Peyer's patch (tissue), 4 donors: ENCODE measurements around the gene ALOX15B. TPM values are rescaled to one million over a fixed set of nuclear protein-coding genes. Genes with fewer than 3 reads are reported as not detected.
"Not testable (repeated sequence)": the region's sequence is repeated elsewhere in the genome, so short reads cannot be mapped to it uniquely, and the experiment has no call there.

Source experiments
- DNase-seq, 3 donors: peaks; one replicate each; pipeline ENCODE4 v3.0.0-alpha.2; 2017 to 2019
- H3K27ac ChIP-seq, 4 donors: fragments of 200-600 bp; sonication (generic); one replicate each; pipeline ENCODE4 v1.5.1; 2016 to 2019
- H3K27me3 ChIP-seq, 2 donors: fragments of 200-600 bp; sonication (generic); one replicate each; pipeline ENCODE4 v1.5.1; 2019
- H3K36me3 ChIP-seq, 3 donors: fragments of 200-600 bp; sonication (generic); one replicate each; pipeline ENCODE4 v1.5.1; 2016 to 2019
- H3K4me1 ChIP-seq, 4 donors: fragments of 200-600 bp; sonication (generic); one replicate each; pipeline ENCODE4 v1.5.1; 2016 to 2019
- H3K4me3 ChIP-seq, 4 donors: fragments of 200-600 bp; sonication (generic); 1 replicate in 3 of 4; 2 replicates in 1 of 4; pipeline ENCODE4 v1.5.1; 2016 to 2019; ENCODE audit warnings: mild to moderate bottlenecking in 1 of 4
- H3K9me3 ChIP-seq, 4 donors: fragments of 200-600 bp; sonication (generic); one replicate each; pipeline ENCODE4 v1.5.1; 2016 to 2019; ENCODE audit warnings: mild to moderate bottlenecking in 1 of 4
- CTCF ChIP-seq, 6 experiments: fragments of 450-650 bp in 4 of 6; fragments of 200-600 bp in 2 of 6; sonication (generic) in 1 of 6; IDR thresholded peaks; one replicate each; pipeline ENCODE4 v1.5.1; 2017 to 2019; ENCODE audit warnings: antibody characterized with exemption in 6 of 6, mild to moderate bottlenecking in 3 of 6, moderate library complexity in 1 of 6
- POLR2A ChIP-seq, 2 donors: fragments of 450-650 bp; IDR thresholded peaks; one replicate each; pipeline ENCODE4 v1.5.1; 2017; ENCODE audit warnings: antibody characterized with exemption in 2 of 2, mild to moderate bottlenecking in 2 of 2, moderate library complexity in 2 of 2
- total RNA-seq, 4 donors: library from RNA; depleted of rRNA; stranded (reverse); fragments of >200 nt; gene quantifications; one replicate each; pipeline ENCODE4 v1.1.0, GENCODE V29; 2016

The ALOX15B gene
- total RNA-seq, 4 donors from 2014 or later, result 0.70 to 4.1 (median 2.1) TPM

- TF ChIP-seq CTCF (IDR thresholded peaks at IDR 0.05), result no peak
- TF ChIP-seq POLR2A (IDR thresholded peaks at IDR 0.05), result no peak
- Histone ChIP-seq H3K9me3 (no peaks in the 10 kb centered on the region), H3K27ac (no peak overlapping the region), H3K4me1 (peaks cover 5 to 34% (median 16%) of the 10 kb centered on the region in 4 donors), H3K27me3 (peaks cover 0 to 27% of the 10 kb centered on the region in 2 donors), H3K4me3 (no peak overlapping the region), H3K36me3 (no peaks in the 10 kb centered on the region)
- no peak for DNase-seq
Measured at GRCh38 chr17:8074554-8074953, 35.7 kb downstream of the ALOX15B start.

GRCh38 chr17:8075081-8075480, 36.2 kb downstream of the ALOX15B start:
- Histone ChIP-seq H3K9me3 (no peaks in the 10 kb centered on the region), H3K4me1 (peaks cover 5 to 34% (median 18%) of the 10 kb centered on the region in 4 donors), H3K36me3 (no peaks in the 10 kb centered on the region), H3K27ac (no peak overlapping the region), H3K4me3 (no peak overlapping the region), H3K27me3 (peaks cover 0 to 27% of the 10 kb centered on the region in 2 donors)
- no peak for DNase-seq
- TF ChIP-seq CTCF (IDR thresholded peaks at IDR 0.05), result no peak
- TF ChIP-seq POLR2A (IDR thresholded peaks at IDR 0.05), result no peak

GRCh38 chr17:8075574-8076342, 36.9 kb downstream of the ALOX15B start:
- Histone ChIP-seq H3K27me3 (peaks cover 0 to 27% of the 10 kb centered on the region in 2 donors), H3K4me1 (peaks cover 5 to 38% (median 19%) of the 10 kb centered on the region in 4 donors), H3K27ac (no peak overlapping the region), H3K36me3 (no peaks in the 10 kb centered on the region), H3K9me3 (no peaks in the 10 kb centered on the region), H3K4me3 (no peak overlapping the region)
- TF ChIP-seq POLR2A (IDR thresholded peaks at IDR 0.05), result no peak
- TF ChIP-seq CTCF (IDR thresholded peaks at IDR 0.05), result no peak
- no peak for DNase-seq

GRCh38 chr17:8076502-8077266, 37.8 kb downstream of the ALOX15B start:
- H3K4me1 ChIP-seq, result peaks cover 5 to 38% (median 19%) of the 10 kb centered on the region in 4 donors
- peaks cover 0 to 27% of the 10 kb centered on the region in 2 donors for H3K27me3 ChIP-seq
- no peaks in the 10 kb centered on the region for H3K9me3 ChIP-seq
- H3K36me3 ChIP-seq, result no peaks in the 10 kb centered on the region
- H3K27ac ChIP-seq, result no peak overlapping the region
- TF ChIP-seq POLR2A (IDR thresholded peaks at IDR 0.05) (no peak), CTCF (IDR thresholded peaks at IDR 0.05) (no peak)
- DNase-seq, result no peak
- H3K4me3 ChIP-seq, result no peak overlapping the region

- not testable (repeated sequence) for H3K27ac ChIP-seq, H3K36me3 ChIP-seq, H3K4me3 ChIP-seq, DNase-seq, H3K9me3 ChIP-seq
- peaks cover 0 to 21% of the 10 kb centered on the region in 2 donors for H3K27me3 ChIP-seq
- H3K4me1 ChIP-seq, result peaks cover 2 to 29% (median 13%) of the 10 kb centered on the region in 4 donors
Measured at GRCh38 chr17:8077939-8078338, 39.1 kb downstream of the ALOX15B start.
